ENCODE results near the gene RIPOR3.
"Not testable (repeated sequence)": the region's sequence is repeated elsewhere in the genome, so short reads cannot be mapped to it uniquely, and the experiment has no call there.

RIPOR3 gene

DNA sequence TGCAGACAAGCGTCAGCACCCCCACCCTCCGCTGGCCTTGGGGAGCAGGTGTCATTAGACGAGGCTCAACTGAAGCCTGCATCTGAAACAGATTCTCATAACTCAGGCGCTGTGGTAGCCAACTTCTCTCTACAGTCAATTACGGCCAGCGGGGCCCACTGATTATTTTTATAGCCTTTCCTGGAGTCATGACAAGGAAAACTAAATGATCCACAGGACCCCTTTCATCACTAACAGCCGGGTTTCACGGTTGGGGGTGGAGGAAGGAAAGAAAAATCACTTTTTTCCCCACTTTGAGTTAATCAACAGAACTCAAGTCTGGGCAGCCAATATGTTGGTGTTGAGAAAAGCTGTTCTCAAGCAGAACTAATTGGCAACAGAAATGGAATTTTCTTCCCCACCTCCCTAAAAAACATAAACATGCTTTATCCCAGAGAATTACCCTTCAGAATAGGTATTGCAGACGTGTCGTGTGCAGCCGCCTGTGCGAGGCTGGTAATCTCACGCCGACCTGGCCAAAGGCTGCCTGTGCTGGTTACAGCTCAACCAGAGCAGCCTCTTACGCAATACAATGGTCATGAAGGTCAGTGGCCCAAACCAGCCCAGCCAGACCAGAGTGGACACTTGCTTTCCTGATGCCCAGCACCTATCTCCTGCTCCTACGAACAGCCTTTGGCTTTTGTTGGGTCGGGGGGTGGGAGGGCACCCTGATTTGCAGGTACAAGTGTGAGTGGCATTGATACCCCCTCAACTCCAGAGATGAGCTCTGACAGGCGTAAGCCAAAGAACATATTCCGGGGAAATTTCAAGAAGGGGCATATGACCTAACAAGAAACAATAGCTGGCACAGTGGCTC lies 11.0 kb downstream of the RIPOR3 start:
- Histone ChIP-seq H3K9ac (no peak overlapping the region), H3K4me1 (peaks cover 0 to 25% (median 12%) of the 10 kb centered on the region in 10 experiments; a peak in 13 of 20 replicates), H3K27me3 (no peaks in the 10 kb centered on the region), H3K4me3 (no peak overlapping the region), H4K20me1 (no peaks in the 10 kb centered on the region), H3K27ac (no peak overlapping the region), H3K4me2 (0 out of 22 replicates have a peak overlapping the region, but pooled peaks of 1 of the 11 experiments have one; percentile 6), H3K36me3 (no peaks in the 10 kb centered on the region), H3K9me3 (replicated peaks in 1 of 11) (no peaks in the 10 kb centered on the region)
- TF ChIP-seq Cebpa-rat (IDR thresholded peaks at IDR 0.05), result peak in 7 of 11 experiments; percentile 28 to 85 (median 47); a peak in 11 of 22 replicates

DNA sequence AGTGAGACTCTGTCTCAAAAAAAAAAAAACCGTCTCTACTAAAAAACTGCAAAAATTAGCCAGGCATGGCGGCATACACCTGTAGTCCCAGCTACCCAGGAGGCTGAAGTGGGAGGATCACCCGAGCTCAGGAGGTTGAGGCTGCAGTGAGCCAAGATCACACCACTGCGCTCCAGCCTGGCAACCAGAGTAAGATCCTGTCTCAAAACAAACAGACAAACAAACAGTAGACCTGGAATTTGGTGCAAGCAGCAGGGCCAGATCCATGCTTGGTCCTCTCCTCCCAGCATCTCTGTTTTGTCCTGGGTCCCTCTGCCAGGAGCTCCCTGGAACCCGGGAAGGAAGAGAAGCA lies 11.6 kb downstream of the RIPOR3 start:
- no peak overlapping the region for H3K9ac ChIP-seq
- 0 out of 22 replicates have a peak overlapping the region, but pooled peaks of 1 of the 11 experiments have one; percentile 6 for H3K4me2 ChIP-seq

DNA sequence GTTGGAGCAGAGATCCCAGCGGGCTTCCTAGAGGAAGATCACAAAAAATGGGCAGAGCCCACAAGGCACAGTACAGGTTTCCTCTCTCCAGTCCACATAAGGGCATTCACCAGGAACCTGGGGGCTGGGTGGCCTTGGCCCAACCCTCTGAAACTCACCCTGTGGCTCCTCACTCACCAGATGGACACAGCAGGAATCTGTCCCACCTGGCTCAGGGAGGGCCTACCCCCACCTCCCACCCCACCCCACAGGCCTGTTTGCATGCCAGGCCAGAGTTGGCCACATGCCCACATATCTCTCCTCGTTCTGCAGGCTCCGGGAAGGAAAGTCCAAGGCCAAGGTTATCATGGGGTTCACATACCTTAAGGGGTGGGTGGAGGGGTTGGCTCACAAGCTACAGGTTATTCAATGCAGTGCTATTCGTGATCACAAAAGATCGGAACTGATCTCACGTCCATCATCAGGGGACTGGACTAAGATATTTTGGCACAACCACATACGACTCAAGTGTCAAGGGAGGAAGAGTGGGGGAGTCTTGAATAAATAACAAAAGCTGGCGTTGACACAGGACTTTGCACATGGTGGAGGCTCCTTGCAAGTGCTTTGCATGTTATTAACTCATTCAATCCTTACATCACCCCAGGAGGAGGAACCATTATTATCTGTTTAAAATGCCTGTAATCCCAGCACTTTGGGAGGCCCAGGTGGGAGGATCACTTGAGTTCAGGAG lies 13.0 kb downstream of the RIPOR3 start:
- H3K36me3 ChIP-seq, result no peaks in the 10 kb centered on the region
- no peaks in the 10 kb centered on the region for H3K9me3 ChIP-seq (replicated peaks in 1 of 11)
- H3K27ac ChIP-seq, result no peak overlapping the region; a peak in 1 of 22 replicates
- no peaks in the 10 kb centered on the region for H4K20me1 ChIP-seq
- no peak overlapping the region for H3K9ac ChIP-seq
- no peak overlapping the region for H3K4me3 ChIP-seq
- no peaks in the 10 kb centered on the region for H3K27me3 ChIP-seq
- H3K4me2 ChIP-seq, result no peak overlapping the region
- H3K4me1 ChIP-seq, result peaks cover 0 to 33% (median 15%) of the 10 kb centered on the region in 10 experiments; a peak in 14 of 20 replicates
- TF ChIP-seq Cebpa-rat (IDR thresholded peaks at IDR 0.05), result no peak

More for the DNA sequence above, 11.6 kb downstream of the RIPOR3 start:
- Histone ChIP-seq H3K4me3 (no peak overlapping the region), H3K9me3 (replicated peaks in 1 of 11) (no peaks in the 10 kb centered on the region), H3K27ac (no peak overlapping the region), H3K27me3 (no peaks in the 10 kb centered on the region), H4K20me1 (no peaks in the 10 kb centered on the region), H3K4me1 (peaks cover 0 to 31% (median 15%) of the 10 kb centered on the region in 10 experiments; a peak in 14 of 20 replicates), H3K36me3 (no peaks in the 10 kb centered on the region)
- TF ChIP-seq Cebpa-rat (IDR thresholded peaks at IDR 0.05), result no peak

DNA sequence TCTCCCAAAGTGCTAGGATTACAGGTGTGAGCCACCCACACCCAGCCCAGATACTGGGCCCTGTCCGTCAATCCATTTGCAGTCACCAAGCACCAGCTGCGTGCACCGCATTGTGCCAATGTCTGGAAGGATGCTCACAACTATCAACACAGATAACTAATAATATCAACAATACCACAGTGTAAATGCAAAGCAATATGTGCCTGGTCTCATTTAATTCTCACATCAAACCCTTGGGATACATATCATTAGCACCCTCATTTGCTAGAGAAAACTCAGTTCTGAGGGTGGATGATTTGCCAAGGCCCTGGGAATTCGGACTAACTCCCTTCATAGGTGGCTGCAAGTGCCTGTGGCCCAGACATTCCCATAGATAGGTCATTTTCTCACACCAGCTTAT lies 14.5 kb downstream of the RIPOR3 start:
- H3K4me2 ChIP-seq, result no peak overlapping the region
- no peaks in the 10 kb centered on the region for H3K36me3 ChIP-seq
- H3K27me3 ChIP-seq, result no peaks in the 10 kb centered on the region
- no peak overlapping the region for H3K27ac ChIP-seq
- TF ChIP-seq Cebpa-rat (IDR thresholded peaks at IDR 0.05), result no peak
- H4K20me1 ChIP-seq, result no peaks in the 10 kb centered on the region
- H3K9me3 ChIP-seq (replicated peaks in 1 of 11), result no peaks in the 10 kb centered on the region
- H3K4me1 ChIP-seq, result peaks cover 0 to 33% (median 14%) of the 10 kb centered on the region in 10 experiments; a peak in 14 of 20 replicates
- no peak overlapping the region for H3K9ac ChIP-seq
- H3K4me3 ChIP-seq, result no peak overlapping the region

DNA sequence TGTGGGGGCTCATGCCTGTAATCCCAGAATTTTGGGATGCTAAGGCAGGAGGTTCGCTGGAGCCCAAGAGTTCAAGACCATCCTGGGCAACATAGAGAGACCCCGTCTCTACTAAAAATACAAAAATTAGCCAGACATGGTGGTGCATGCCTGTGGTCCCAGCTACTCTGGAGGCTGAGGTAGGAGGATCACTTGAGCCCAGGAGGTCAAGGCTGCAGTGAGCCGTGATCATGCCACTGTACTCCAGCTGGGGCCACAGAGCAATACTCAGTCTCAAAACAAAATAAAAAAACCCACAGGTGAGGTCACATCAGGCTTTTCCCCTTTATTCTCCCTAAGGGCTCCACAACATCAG lies 15.0 kb downstream of the RIPOR3 start:
- not testable (repeated sequence) for H3K27ac ChIP-seq; H3K4me3 ChIP-seq; H3K36me3 ChIP-seq; H4K20me1 ChIP-seq; H3K27me3 ChIP-seq; H3K9ac ChIP-seq; H3K9me3 ChIP-seq (replicated peaks in 1 of 11)
- peaks cover 0 to 28% (median 9%) of the 10 kb centered on the region in 10 experiments; a peak in 14 of 20 replicates for H3K4me1 ChIP-seq
- peak overlapping the region in 3 of 11 experiments; percentile 2 to 44 (median 8); a peak in 3 of 22 replicates for H3K4me2 ChIP-seq

GRCh38 chr20:50675671-50676376 lies 15.5 kb downstream of the RIPOR3 start:
- H4K20me1 ChIP-seq, result no peaks in the 10 kb centered on the region
- TF ChIP-seq Cebpa-rat (IDR thresholded peaks at IDR 0.05), result no peak
- no peaks in the 10 kb centered on the region for H3K27me3 ChIP-seq
- no peak overlapping the region for H3K9ac ChIP-seq
- H3K4me2 ChIP-seq, result peak overlapping the region in 3 of 11 experiments; percentile 2 to 44 (median 8); a peak in 4 of 22 replicates
- no peak overlapping the region for H3K27ac ChIP-seq
- no peak overlapping the region for H3K4me3 ChIP-seq
- H3K9me3 ChIP-seq (replicated peaks in 1 of 11), result no peaks in the 10 kb centered on the region
- no peaks in the 10 kb centered on the region for H3K36me3 ChIP-seq
- peaks cover 0 to 25% (median 7%) of the 10 kb centered on the region in 10 experiments; a peak in 11 of 20 replicates for H3K4me1 ChIP-seq

DNA sequence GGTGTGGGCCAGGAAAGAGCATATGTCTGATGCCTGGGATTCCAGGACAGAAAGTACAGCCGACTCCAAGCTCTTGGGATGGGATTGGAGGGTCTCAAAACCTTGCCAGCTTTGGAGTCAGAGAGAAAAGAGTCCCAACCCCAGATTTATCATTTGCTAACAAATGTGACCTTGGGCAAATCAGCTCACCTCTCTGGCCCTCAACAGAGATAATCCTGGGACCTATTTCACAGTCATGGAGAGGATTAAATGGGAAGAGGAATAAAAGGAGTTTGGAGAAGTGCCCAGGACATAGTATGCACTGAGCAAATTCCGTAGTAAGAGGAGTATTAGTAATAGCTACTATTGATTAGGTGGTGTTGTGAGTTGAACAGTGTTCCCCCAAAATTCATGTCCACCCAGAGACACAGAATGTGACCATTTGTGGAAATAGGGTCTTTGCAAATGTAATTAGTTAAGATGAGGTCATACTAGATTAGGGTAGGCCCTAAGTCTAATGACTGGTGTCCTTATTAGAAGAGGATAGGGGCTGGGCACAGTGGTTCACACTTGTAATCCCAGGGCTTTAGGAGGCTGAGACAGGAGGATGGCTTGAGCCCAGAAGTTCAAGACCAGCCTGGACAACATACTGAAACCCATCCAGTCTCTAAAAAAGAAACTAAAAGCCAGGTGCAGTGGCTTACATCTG lies 17.1 kb downstream of the RIPOR3 start:
- no peaks in the 10 kb centered on the region for H3K9me3 ChIP-seq (replicated peaks in 1 of 11)
- no peaks in the 10 kb centered on the region for H3K27me3 ChIP-seq
- no peak for TF ChIP-seq Cebpa-rat (IDR thresholded peaks at IDR 0.05)
- H3K9ac ChIP-seq, result no peak overlapping the region
- H3K36me3 ChIP-seq, result no peaks in the 10 kb centered on the region
- H3K27ac ChIP-seq, result no peak overlapping the region
- H3K4me1 ChIP-seq, result peaks cover 0 to 25% (median 4%) of the 10 kb centered on the region in 10 experiments; a peak in 15 of 20 replicates
- peak overlapping the region in 3 of 11 experiments; percentile 20 to 33 (median 22); a peak in 3 of 22 replicates for H3K4me2 ChIP-seq
- H4K20me1 ChIP-seq, result no peaks in the 10 kb centered on the region
- no peak overlapping the region for H3K4me3 ChIP-seq

DNA sequence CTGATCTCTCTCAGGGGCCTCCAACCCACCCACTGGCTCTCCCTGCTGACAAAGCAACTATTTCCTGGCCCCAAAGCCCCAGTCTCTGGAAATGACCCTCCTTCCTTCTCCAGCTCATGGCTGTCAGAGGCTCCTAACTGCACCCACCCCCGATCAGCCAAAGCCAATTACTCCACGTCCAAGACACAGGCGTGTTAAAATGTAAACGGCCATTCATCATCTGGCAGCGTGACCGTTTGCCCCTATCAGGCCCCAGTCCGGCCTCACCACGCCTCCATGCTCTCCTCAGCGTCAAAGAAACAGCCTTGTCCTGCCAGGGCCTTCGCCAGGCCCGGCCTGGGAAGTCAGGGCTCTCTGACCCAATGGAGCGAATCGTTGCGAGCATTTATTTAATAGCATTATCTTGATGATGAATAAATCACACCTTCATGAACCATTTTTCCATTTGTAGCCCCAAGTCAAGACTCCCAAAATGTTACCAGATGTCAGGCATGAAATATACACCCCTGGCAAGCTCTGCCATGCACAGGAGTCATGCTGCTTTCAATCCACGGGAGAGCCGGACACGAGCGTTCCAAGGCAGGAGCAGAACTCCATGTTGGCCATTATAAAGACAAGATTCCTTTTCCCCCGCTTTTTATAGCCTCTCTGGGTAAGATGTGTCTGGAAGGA lies 17.7 kb downstream of the RIPOR3 start:
- H4K20me1 ChIP-seq, result no peaks in the 10 kb centered on the region
- no peaks in the 10 kb centered on the region for H3K9me3 ChIP-seq (replicated peaks in 1 of 11)
- no peaks in the 10 kb centered on the region for H3K27me3 ChIP-seq
- no peak overlapping the region for H3K4me2 ChIP-seq
- no peaks in the 10 kb centered on the region for H3K36me3 ChIP-seq
- no peak for TF ChIP-seq Cebpa-rat (IDR thresholded peaks at IDR 0.05)
- no peak overlapping the region for H3K9ac ChIP-seq
- H3K4me3 ChIP-seq, result no peak overlapping the region
- peaks cover 0 to 32% (median 11%) of the 10 kb centered on the region in 10 experiments; a peak in 16 of 20 replicates for H3K4me1 ChIP-seq
- H3K27ac ChIP-seq, result peak overlapping the region in 2 of 11 experiments; percentile 20 to 21; a peak in 2 of 22 replicates
